Ishikawa (cell line): ENCODE data around the gene RALGAPA1.

ENCODE experiments used
- CEBPB ChIP-seq: IDR thresholded peaks from 2 replicates; pipeline ENCODE4 v1.6.1; 2012
- CREB1 ChIP-seq: IDR thresholded peaks from 2 replicates; pipeline ENCODE4 v1.6.1; 2012; ENCODE audit warnings: low read depth
- EGR1 ChIP-seq: IDR thresholded peaks from 2 replicates; pipeline ENCODE4 v1.6.1; 2012
- EP300 ChIP-seq: IDR thresholded peaks from 2 replicates; pipeline ENCODE4 v1.6.1; 2012; ENCODE audit warnings: borderline replicate concordance
- FOXM1 ChIP-seq: IDR thresholded peaks from 2 replicates; pipeline ENCODE4 v1.6.1; 2012; ENCODE audit warnings: low read depth, borderline replicate concordance
- MAX ChIP-seq: IDR thresholded peaks from 2 replicates; pipeline ENCODE4 v1.6.1; 2012
- NFIC ChIP-seq: IDR thresholded peaks from 2 replicates; pipeline ENCODE4 v1.6.1; 2012
- RAD21 ChIP-seq: IDR thresholded peaks from 2 replicates; pipeline ENCODE4 v1.6.1; 2012; ENCODE audit warnings: low read depth
- REST ChIP-seq: IDR thresholded peaks from 2 replicates; pipeline ENCODE4 v1.6.1; 2012; ENCODE audit warnings: low read depth, mild to moderate bottlenecking
- TAF1 ChIP-seq: IDR thresholded peaks from 2 replicates; pipeline ENCODE4 v1.6.1; 2012; ENCODE audit warnings: low read depth, mild to moderate bottlenecking
- TCF12 ChIP-seq: IDR thresholded peaks from 2 replicates; pipeline ENCODE4 v1.6.1; 2012; ENCODE audit warnings: low read depth
- TEAD4 ChIP-seq: IDR thresholded peaks from 2 replicates; pipeline ENCODE4 v1.6.1; 2012
- USF1 ChIP-seq: IDR thresholded peaks from 2 replicates; pipeline ENCODE4 v1.6.1; 2012
- YY1 ChIP-seq: IDR thresholded peaks from 2 replicates; pipeline ENCODE4 v1.6.1; 2012; ENCODE audit warnings: low read depth
- ZBTB7A ChIP-seq: IDR thresholded peaks from 2 replicates; pipeline ENCODE4 v1.6.1; 2012; ENCODE audit warnings: low read depth

Gene RALGAPA1

GRCh38 chr14:35807131-35807961 is 1.7 kb downstream of the RALGAPA1 start:
- TF ChIP-seq ZBTB7A (no peak), REST (no peak), TEAD4 (no peak), CEBPB (no peak), CREB1 (no peak), RAD21 (no peak)

GRCh38 chr14:35806006-35806907 is 2.8 kb downstream of the RALGAPA1 start:
- TF ChIP-seq TCF12 = no peak
- TF ChIP-seq MAX = no peak
- TF ChIP-seq TAF1 = no peak
- TF ChIP-seq USF1 = no peak
- TF ChIP-seq CREB1 = no peak
- TF ChIP-seq FOXM1 = no peak
- no peak for TF ChIP-seq YY1

GRCh38 chr14:35797796-35798195 is 11.3 kb downstream of the RALGAPA1 start:
- TF ChIP-seq MAX (no peak), NFIC (no peak), USF1 (no peak), EP300 (no peak), TCF12 (no peak), TAF1 (no peak), CEBPB (no peak), TEAD4 (no peak), YY1 (no peak), FOXM1 (no peak), ZBTB7A (no peak), REST (no peak)

- TF ChIP-seq MAX = no peak
- no peak for TF ChIP-seq TEAD4
- no peak for TF ChIP-seq EGR1
- no peak for TF ChIP-seq TCF12
- no peak for TF ChIP-seq NFIC
- no peak for TF ChIP-seq FOXM1
- no peak for TF ChIP-seq TAF1
- no peak for TF ChIP-seq YY1
- no peak for TF ChIP-seq CREB1
- TF ChIP-seq ZBTB7A = no peak
- TF ChIP-seq RAD21 = no peak
- TF ChIP-seq CEBPB = no peak
- no peak for TF ChIP-seq REST
- no peak for TF ChIP-seq EP300
- TF ChIP-seq USF1 = no peak
Measured at GRCh38 chr14:35789651-35790050, 19.4 kb downstream of the RALGAPA1 start.
